Endothelial cell of umbilical vein (primary cell): Measurements from ENCODE around the gene GRK5. TPM values are rescaled to one million over a fixed set of nuclear protein-coding genes. Genes with fewer than 3 reads are reported as not detected.

Experiments
- BruUV-seq: library from RNA; stranded (reverse); fragments of 400-500 nt; replicated peaks from 2 replicates; lab custom pipeline; 2021; lab: Mats Ljungman, UMichigan
- CTCF ChIA-PET: fragments of 300-600, 350-600 bp; sonication (Branson Sonifier 250); formaldehyde crosslinking; loops from one replicate; lab custom pipeline; 2021; ENCODE audit warnings: antibody characterized with exemption, inconsistent platforms; lab: Charles Lee
- POLR2A ChIA-PET: fragments of 300-600, 350-600 bp; sonication (Branson Sonifier 250); formaldehyde crosslinking; loops from one replicate; lab custom pipeline; 2021; ENCODE audit warnings: antibody characterized with exemption, inconsistent platforms; lab: Charles Lee
- DNase-seq: peaks from one replicate; pipeline ENCODE4 v3.0.0-alpha.2; 2011; ENCODE audit warnings: low read depth, low spot score
- FAIRE-seq: peaks from 2 replicates; lab custom pipeline; 2011; peaks lifted over from hg19 to GRCh38; lab: Jason Lieb, UNC
- H2AFZ ChIP-seq: 2 replicates; pipeline ENCODE4 v1.6.0; 2012; ENCODE audit warnings: low read depth, low read length, control low read depth, inconsistent platforms
- H3K27ac ChIP-seq: 2 replicates; pipeline ENCODE4 v1.5.1; 2011; ENCODE audit warnings: low read depth, mild to moderate bottlenecking, control low read depth, low read length, moderate library complexity; ENCODE audit not compliant: insufficient read depth
- H3K27me3 ChIP-seq, 2 experiments: 2 replicates each; pipeline versions ENCODE4 v1.6.0 to v1.6.1; 2011; ENCODE audit warnings: low read length in 2 of 2, mixed read lengths in 1 of 2; ENCODE audit not compliant: control insufficient read depth in 2 of 2, insufficient read depth in 2 of 2
- H3K36me3 ChIP-seq, 2 experiments: 2 replicates in 1 of 2; 3 replicates in 1 of 2; pipeline ENCODE4 v1.5.1; 2011; ENCODE audit warnings: low read length in 2 of 2, mild to moderate bottlenecking in 1 of 2, moderate library complexity in 1 of 2; ENCODE audit not compliant: control insufficient read depth in 2 of 2, insufficient read depth in 2 of 2; ENCODE audit errors: extremely low read depth in 1 of 2
- H3K4me1 ChIP-seq: 3 replicates; pipeline ENCODE4 v1.5.1; 2011; ENCODE audit warnings: mild to moderate bottlenecking, low read length; ENCODE audit not compliant: control insufficient read depth, insufficient read depth; ENCODE audit errors: extremely low read depth
- H3K4me2 ChIP-seq: 2 replicates; pipeline ENCODE4 v1.6.1; 2011; ENCODE audit warnings: low read length, control low read depth, mixed read lengths; ENCODE audit not compliant: insufficient read depth
- H3K4me3 ChIP-seq, 3 experiments: fragments of 200-600 bp in 1 of 3; sonication (generic), shearing (Covaris generic) in 1 of 3; replicated peaks in 1 of 3; 2 replicates each; pipeline ENCODE4 v1.5.1; 2011 to 2016; ENCODE audit warnings: control low read depth in 3 of 3, low read length in 3 of 3, mild to moderate bottlenecking in 2 of 3, inconsistent platforms in 1 of 3, low read depth in 1 of 3, moderate library complexity in 1 of 3; ENCODE audit not compliant: insufficient read depth in 1 of 3
- H3K79me2 ChIP-seq: 2 replicates; pipeline ENCODE4 v1.6.0; 2012; ENCODE audit warnings: low read length, inconsistent platforms; ENCODE audit not compliant: control insufficient read depth, insufficient read depth
- H3K9ac ChIP-seq: replicated peaks from 2 replicates; pipeline ENCODE3; 2011; ENCODE audit warnings: low read length, control low read depth; ENCODE audit not compliant: insufficient read depth; ENCODE audit errors: extremely low read depth
- H3K9me1 ChIP-seq: replicated peaks from 3 replicates; pipeline ENCODE4 v1.6.0; 2011; ENCODE audit warnings: mild to moderate bottlenecking, low read length; ENCODE audit not compliant: control insufficient read depth, insufficient read depth; ENCODE audit errors: extremely low read depth
- H3K9me3 ChIP-seq: replicated peaks from 2 replicates; pipeline ENCODE4 v1.5.1; 2012; ENCODE audit warnings: low read length, inconsistent platforms; ENCODE audit not compliant: control insufficient read depth, insufficient read depth
- H4K20me1 ChIP-seq: replicated peaks from 2 replicates; pipeline ENCODE3; 2011; ENCODE audit warnings: mild to moderate bottlenecking, low read length; ENCODE audit not compliant: control insufficient read depth, insufficient read depth; ENCODE audit errors: extremely low read depth
- CTCF ChIP-seq, 2 donors: IDR thresholded peaks; 1 replicate in 1 of 2; 2 replicates in 1 of 2; pipeline ENCODE4 v1.5.1; 2011; ENCODE audit warnings: low read length in 2 of 2, mild to moderate bottlenecking in 2 of 2, moderate library complexity in 2 of 2, control low read depth in 1 of 2, inconsistent platforms in 1 of 2, low read depth in 1 of 2; ENCODE audit not compliant: insufficient read depth in 1 of 2; ENCODE audit errors: extremely low read depth in 1 of 2
- EZH2 ChIP-seq: IDR thresholded peaks from 2 replicates; pipeline ENCODE4 v1.6.1; 2012; ENCODE audit warnings: borderline replicate concordance, low read depth, mild to moderate bottlenecking, moderate library complexity, low read length, inconsistent platforms; ENCODE audit not compliant: severe bottlenecking
- FOS ChIP-seq: IDR thresholded peaks from 2 replicates; pipeline ENCODE4 v1.6.1; 2011; ENCODE audit warnings: mild to moderate bottlenecking, low read length, moderate library complexity, borderline replicate concordance; ENCODE audit not compliant: insufficient read depth
- GATA2 ChIP-seq: IDR thresholded peaks from 2 replicates; pipeline ENCODE4 v1.7.0; 2011; ENCODE audit warnings: low read depth, mild to moderate bottlenecking, moderate library complexity, mixed read lengths, low read length; ENCODE audit not compliant: insufficient read length, insufficient read depth
- JUN ChIP-seq: IDR thresholded peaks from 2 replicates; pipeline ENCODE4 v1.6.1; 2011; ENCODE audit warnings: borderline replicate concordance, low read depth; ENCODE audit not compliant: insufficient read length, insufficient read depth
- MAX ChIP-seq: IDR thresholded peaks from 2 replicates; pipeline ENCODE4 v1.6.1; 2011; ENCODE audit not compliant: insufficient read depth, insufficient read length
- MYC ChIP-seq: IDR thresholded peaks from one replicate; pipeline ENCODE4 v1.6.1; 2011; ENCODE audit warnings: mild to moderate bottlenecking, low read depth, low read length
- POLR2A ChIP-seq: IDR thresholded peaks from 2 replicates; pipeline ENCODE4 v1.6.1; 2012; ENCODE audit warnings: low read depth, mild to moderate bottlenecking, control low read depth, low read length
- POLR2AphosphoS5 ChIP-seq: IDR thresholded peaks from 2 replicates; pipeline ENCODE4 v1.6.1; 2012; ENCODE audit warnings: low read depth, mild to moderate bottlenecking, control low read depth, low read length, moderate library complexity; ENCODE audit not compliant: insufficient read depth
- dilution Hi-C: fragments of 300-500 bp; cut with MboI; formaldehyde crosslinking; loops from one replicate; pipeline ENCODE4 v1.15.0; 2019; ENCODE audit warnings: low sequenced_read_pairs; ENCODE audit not compliant: extremely low pct_ligation_motif_present
- intact Hi-C: fragments of 100-400 bp; cut with micrococcal nuclease; formaldehyde crosslinking; loops from one replicate; pipeline ENCODE4 v1.10.0; 2022
- polyA plus RNA-seq, 4 experiments: library from polyadenylated mRNA; depleted of rRNA in 3 of 4; stranded (reverse) in 3 of 4; unstranded in 1 of 4; fragments of >200 nt; gene quantifications; 2 replicates each; pipeline versions ENCODE4 v1.2.1 to v1.2.3, GENCODE V29; 2011 to 2012; ENCODE audit warnings: missing spikeins in 1 of 4
- total RNA-seq: library from RNA; stranded (reverse); gene quantifications from 2 replicates; pipeline ENCODE4 v1.2.3, GENCODE V29; 2021

GRK5 gene
- total and polyA plus RNA-seq, 2 donors (not counting 3 experiments of a cell fraction or from before 2014, with no cell fraction given) = 13.1 to 29.5 TPM

GRCh38 chr10:119176166-119176565, 31.2 kb upstream of the GRK5 start:
- no peak overlapping the region for H3K27ac ChIP-seq
- H2AFZ ChIP-seq = no peak overlapping the region
- H3K9me3 ChIP-seq = no peaks in the 10 kb centered on the region
- dilution Hi-C loops = no loop called here
- ChIA-PET POLR2A (no interaction called here), CTCF (no interaction called here)
- peaks cover 39% of the 10 kb centered on the region for H3K79me2 ChIP-seq
- peaks cover 12% of the 10 kb centered on the region for H3K4me1 ChIP-seq
- BruUV-seq = no TSS peak
- H4K20me1 ChIP-seq = no peaks in the 10 kb centered on the region
- no peaks in the 10 kb centered on the region for H3K27me3 ChIP-seq
- intact Hi-C loops = no loop called here
- no peak overlapping the region for H3K4me2 ChIP-seq
- FAIRE-seq (no peak), DNase-seq (no peak)
- peaks cover 15 to 28% of the 10 kb centered on the region in 2 experiments for H3K36me3 ChIP-seq
- H3K4me3 ChIP-seq = no peak overlapping the region
- H3K9me1 ChIP-seq = no peaks in the 10 kb centered on the region
- H3K9ac ChIP-seq = no peak overlapping the region
- TF ChIP-seq MYC (no peak), POLR2A (no peak), JUN (no peak), FOS (no peak), MAX (no peak)

- H4K20me1 ChIP-seq = no peaks in the 10 kb centered on the region
- peak overlapping the region; percentile 91 for H3K9ac ChIP-seq
- no peak for DNase-seq
- H3K27me3 ChIP-seq = no peaks in the 10 kb centered on the region
- H3K4me3 ChIP-seq = peak overlapping the region; percentile 85 to 91 (median 87)
- H3K9me1 ChIP-seq = no peaks in the 10 kb centered on the region
- no TSS peak for BruUV-seq
- ChIA-PET POLR2A (no interaction called here), CTCF (interaction anchor here (0.7 kb wide), 1 partner anchor 379 kb away, joined by 3 read pairs; no protein-coding TSS in a partner anchor)
- intact Hi-C loops = loop anchor here (1.0 to 2.0 kb wide), 4 partner anchors 12 to 98 kb away; partner anchors contain the start of gene EIF3A
- peaks cover 3 to 13% of the 10 kb centered on the region in 2 experiments for H3K36me3 ChIP-seq
- H2AFZ ChIP-seq = peak overlapping the region; percentile 99
- no peak for FAIRE-seq
- H3K27ac ChIP-seq = peak overlapping the region; percentile 83
- peaks cover 12% of the 10 kb centered on the region for H3K4me1 ChIP-seq
- TF ChIP-seq MYC (no peak), MAX (no peak), GATA2 (no peak), CTCF (IDR thresholded peaks at IDR 0.05; ENCODE audit: extremely low read depth in 1 of 2, insufficient read depth in 1 of 2, low read depth in 1 of 2, low read length in 2 of 2) (no peak), POLR2AphosphoS5 (no peak), JUN (no peak), FOS (no peak), POLR2A (no peak), EZH2 (no peak)
- no peaks in the 10 kb centered on the region for H3K9me3 ChIP-seq
- H3K79me2 ChIP-seq = peaks cover 39% of the 10 kb centered on the region
- dilution Hi-C loops = no loop called here
- peak overlapping the region; percentile 64 for H3K4me2 ChIP-seq
Observed at GRCh38 chr10:119177708-119178371, 29.5 kb upstream of the GRK5 start.
